Osteocyte (in vitro differentiated cells): ENCODE measurements around the gene ACAT2. TPM values are rescaled to one million over a fixed set of nuclear protein-coding genes. Genes with fewer than 3 reads are reported as not detected.

Experiments
- DNase-seq: peaks from one replicate; pipeline ENCODE4 v3.0.0; 2021; ENCODE audit warnings: mixed read lengths; ENCODE audit not compliant: unreplicated experiment; ENCODE audit errors: extremely low spot score
- H3K27ac Mint-ChIP-seq: one replicate; pipeline ENCODE4 v1.8.0; 2021; ENCODE audit warnings: mild to moderate bottlenecking, mixed read lengths; ENCODE audit not compliant: unreplicated experiment
- H3K27me3 Mint-ChIP-seq: one replicate; pipeline ENCODE4 v1.8.0; 2021; ENCODE audit warnings: mixed read lengths; ENCODE audit not compliant: unreplicated experiment
- H3K36me3 Mint-ChIP-seq: one replicate; pipeline ENCODE4 v1.8.0; 2021; ENCODE audit warnings: mixed read lengths; ENCODE audit not compliant: unreplicated experiment
- H3K4me1 Mint-ChIP-seq: one replicate; pipeline ENCODE4 v1.8.0; 2021; ENCODE audit warnings: mixed read lengths; ENCODE audit not compliant: unreplicated experiment
- H3K4me3 Mint-ChIP-seq: one replicate; pipeline ENCODE4 v1.8.0; 2021; ENCODE audit warnings: mild to moderate bottlenecking, moderate library complexity, mixed read lengths; ENCODE audit not compliant: unreplicated experiment
- H3K9me3 Mint-ChIP-seq: one replicate; pipeline ENCODE4 v1.8.0; 2021; ENCODE audit warnings: mixed read lengths; ENCODE audit not compliant: unreplicated experiment
- total RNA-seq: library from RNA; stranded (reverse); gene quantifications from 2 replicates; pipeline ENCODE4 v1.2.1, GENCODE V29; 2021
- TF ChIP-seq, protein P1 (sequence below): fragments of 200-600 bp; sonication (generic); IDR thresholded peaks from 2 replicates; pipeline ENCODE4 v1.5.0; 2021; ENCODE audit warnings: antibody characterized with exemption, mild to moderate bottlenecking, moderate library complexity

Gene ACAT2
- total RNA-seq, 1 donor from 2014 or later = 21.3 TPM

DNA sequence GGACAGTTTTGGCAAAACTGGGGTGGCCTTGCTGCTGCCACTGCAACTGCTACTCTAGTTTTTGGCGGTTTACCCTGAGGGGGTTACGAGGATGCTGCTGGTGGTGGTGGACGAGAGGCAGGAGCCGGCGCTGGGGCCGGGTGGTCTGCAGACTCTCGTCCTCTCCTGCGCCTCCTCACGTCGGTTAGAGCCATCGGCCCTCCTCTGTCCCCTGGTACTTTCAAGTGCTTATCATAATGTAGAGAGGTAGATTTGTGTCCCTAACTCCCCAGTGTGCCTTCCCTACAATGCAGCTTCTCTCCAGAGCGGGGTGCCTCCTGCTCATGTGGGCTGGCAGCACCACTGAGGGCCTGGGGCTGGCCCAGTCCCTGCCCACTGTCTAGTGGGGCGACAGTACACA is 64.2 kb downstream of the ACAT2 start:
- no peak overlapping the region for H3K4me3 Mint-ChIP-seq
- peaks cover 5% of the 10 kb centered on the region for H3K4me1 Mint-ChIP-seq
- H3K27me3 Mint-ChIP-seq = no peaks in the 10 kb centered on the region
- TF ChIP-seq, protein P1, sequence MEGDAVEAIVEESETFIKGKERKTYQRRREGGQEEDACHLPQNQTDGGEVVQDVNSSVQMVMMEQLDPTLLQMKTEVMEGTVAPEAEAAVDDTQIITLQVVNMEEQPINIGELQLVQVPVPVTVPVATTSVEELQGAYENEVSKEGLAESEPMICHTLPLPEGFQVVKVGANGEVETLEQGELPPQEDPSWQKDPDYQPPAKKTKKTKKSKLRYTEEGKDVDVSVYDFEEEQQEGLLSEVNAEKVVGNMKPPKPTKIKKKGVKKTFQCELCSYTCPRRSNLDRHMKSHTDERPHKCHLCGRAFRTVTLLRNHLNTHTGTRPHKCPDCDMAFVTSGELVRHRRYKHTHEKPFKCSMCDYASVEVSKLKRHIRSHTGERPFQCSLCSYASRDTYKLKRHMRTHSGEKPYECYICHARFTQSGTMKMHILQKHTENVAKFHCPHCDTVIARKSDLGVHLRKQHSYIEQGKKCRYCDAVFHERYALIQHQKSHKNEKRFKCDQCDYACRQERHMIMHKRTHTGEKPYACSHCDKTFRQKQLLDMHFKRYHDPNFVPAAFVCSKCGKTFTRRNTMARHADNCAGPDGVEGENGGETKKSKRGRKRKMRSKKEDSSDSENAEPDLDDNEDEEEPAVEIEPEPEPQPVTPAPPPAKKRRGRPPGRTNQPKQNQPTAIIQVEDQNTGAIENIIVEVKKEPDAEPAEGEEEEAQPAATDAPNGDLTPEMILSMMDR = no peak
- DNase-seq = no peak
- no peak overlapping the region for H3K27ac Mint-ChIP-seq
- H3K36me3 Mint-ChIP-seq = no peaks in the 10 kb centered on the region
- H3K9me3 Mint-ChIP-seq = no peaks in the 10 kb centered on the region

DNA sequence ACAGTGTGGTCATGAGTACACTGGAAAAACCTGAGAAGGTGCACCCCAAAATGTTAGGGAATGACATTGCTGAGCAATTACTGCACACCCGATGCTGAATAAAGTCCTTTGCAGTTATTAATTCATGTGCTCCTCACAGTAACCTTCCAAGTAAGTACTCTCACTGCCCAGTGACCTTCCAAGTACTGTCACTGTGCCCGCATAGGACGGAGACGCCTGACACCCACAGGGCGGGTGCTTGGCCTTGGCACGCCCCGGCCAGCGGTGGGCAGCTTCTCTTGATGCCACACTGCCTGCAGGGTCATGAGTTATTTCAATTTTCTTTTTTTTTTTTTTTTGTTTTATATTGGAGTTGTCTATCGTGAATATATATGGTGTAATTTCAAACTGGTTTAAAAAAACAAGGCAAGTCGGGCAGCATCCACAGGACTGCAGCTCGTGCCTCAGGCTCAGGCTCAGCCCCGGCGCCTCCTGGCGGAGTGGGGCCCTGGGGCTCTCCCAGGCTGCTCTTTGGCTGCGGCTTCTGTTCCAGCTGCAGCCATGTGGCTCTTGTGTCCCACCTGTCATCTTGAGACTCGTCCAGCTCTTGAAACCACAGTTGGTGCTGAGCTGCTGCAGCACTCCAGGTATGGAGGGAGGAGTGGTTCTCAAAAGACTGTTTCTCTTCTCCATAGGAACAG is 65.3 kb downstream of the ACAT2 start:
- Mint-ChIP-seq H3K27me3 (no peaks in the 10 kb centered on the region), H3K36me3 (no peaks in the 10 kb centered on the region), H3K4me3 (no peak overlapping the region), H3K27ac (no peak overlapping the region), H3K9me3 (no peaks in the 10 kb centered on the region), H3K4me1 (peaks cover 5% of the 10 kb centered on the region)
- TF ChIP-seq, protein P1 = no peak
- DNase-seq = no peak

DNA sequence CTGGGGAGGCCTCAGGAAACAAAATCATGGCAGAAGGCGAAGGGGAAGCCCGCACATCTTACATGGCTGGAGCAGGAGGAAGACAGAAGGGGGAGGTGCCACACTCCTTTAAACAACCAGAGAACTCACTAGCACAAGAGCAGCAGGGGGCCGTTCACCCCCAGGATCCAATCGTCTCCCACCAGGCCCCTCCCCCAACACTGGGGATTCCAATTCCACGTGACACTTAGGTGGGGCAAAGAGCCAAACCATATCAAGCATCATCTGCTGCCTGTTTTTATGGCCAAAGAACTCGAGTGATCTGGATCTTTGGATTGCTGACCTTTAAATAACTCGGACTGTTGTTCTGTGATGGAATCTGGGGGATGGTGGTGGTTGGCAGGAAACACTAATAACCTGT is 66.2 kb downstream of the ACAT2 start:
- no peaks in the 10 kb centered on the region for H3K27me3 Mint-ChIP-seq
- no peaks in the 10 kb centered on the region for H3K36me3 Mint-ChIP-seq
- H3K27ac Mint-ChIP-seq = no peak overlapping the region
- H3K4me1 Mint-ChIP-seq = peaks cover 5% of the 10 kb centered on the region
- H3K4me3 Mint-ChIP-seq = no peak overlapping the region
- TF ChIP-seq, protein P1 = no peak
- DNase-seq = no peak
- H3K9me3 Mint-ChIP-seq = no peaks in the 10 kb centered on the region

Other genes with a start within 250 kb of the ACAT2 start
- 73.1 and 74.5 TPM in 2 replicates for gene SOD2, start 68.8 kb upstream of the ACAT2 start, total RNA-seq
- gene WTAP, start 34.5 kb upstream of the ACAT2 start, total RNA-seq = 82.3 and 83.7 TPM in 2 replicates
- 167 and 173 TPM in 2 replicates for gene TCP1, start 27.6 kb downstream of the ACAT2 start, total RNA-seq
- gene MRPL18, start 28.4 kb downstream of the ACAT2 start, total RNA-seq = 47.1 and 47.3 TPM in 2 replicates
- gene PNLDC1, start 38.2 kb downstream of the ACAT2 start, total RNA-seq = not detected in 2 replicates
- not detected in 2 replicates for gene MAS1, start 128.9 kb downstream of the ACAT2 start, total RNA-seq
- gene IGF2R, start 207.0 kb downstream of the ACAT2 start, total RNA-seq = 196 and 218 TPM in 2 replicates